Astrocyte (in vitro differentiated cells and primary cell): ENCODE data around the gene MROH7.

ENCODE experiments used
- EZH2 ChIP-seq: IDR thresholded peaks from 2 replicates; pipeline ENCODE4 v1.6.1; 2012; ENCODE audit warnings: mild to moderate bottlenecking, low read length, inconsistent platforms; ENCODE audit not compliant: insufficient read depth
- TF ChIP-seq, protein P1 (sequence below): IDR thresholded peaks from 2 replicates; pipeline ENCODE4 v1.5.1; 2011; ENCODE audit warnings: low read depth, mild to moderate bottlenecking, inconsistent platforms, low read length, moderate library complexity; ENCODE audit not compliant: insufficient read depth

- TF ChIP-seq EZH2, result no peak
- TF ChIP-seq, protein P1, sequence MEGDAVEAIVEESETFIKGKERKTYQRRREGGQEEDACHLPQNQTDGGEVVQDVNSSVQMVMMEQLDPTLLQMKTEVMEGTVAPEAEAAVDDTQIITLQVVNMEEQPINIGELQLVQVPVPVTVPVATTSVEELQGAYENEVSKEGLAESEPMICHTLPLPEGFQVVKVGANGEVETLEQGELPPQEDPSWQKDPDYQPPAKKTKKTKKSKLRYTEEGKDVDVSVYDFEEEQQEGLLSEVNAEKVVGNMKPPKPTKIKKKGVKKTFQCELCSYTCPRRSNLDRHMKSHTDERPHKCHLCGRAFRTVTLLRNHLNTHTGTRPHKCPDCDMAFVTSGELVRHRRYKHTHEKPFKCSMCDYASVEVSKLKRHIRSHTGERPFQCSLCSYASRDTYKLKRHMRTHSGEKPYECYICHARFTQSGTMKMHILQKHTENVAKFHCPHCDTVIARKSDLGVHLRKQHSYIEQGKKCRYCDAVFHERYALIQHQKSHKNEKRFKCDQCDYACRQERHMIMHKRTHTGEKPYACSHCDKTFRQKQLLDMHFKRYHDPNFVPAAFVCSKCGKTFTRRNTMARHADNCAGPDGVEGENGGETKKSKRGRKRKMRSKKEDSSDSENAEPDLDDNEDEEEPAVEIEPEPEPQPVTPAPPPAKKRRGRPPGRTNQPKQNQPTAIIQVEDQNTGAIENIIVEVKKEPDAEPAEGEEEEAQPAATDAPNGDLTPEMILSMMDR, result no peak
These were observed 82.4 kb downstream of the MROH7 start for GRCh38 chr1:54723985-54724384.
